HUES6 (cell line): ENCODE measurements around the gene ST3GAL6.

ENCODE experiments used
- H3K27ac ChIP-seq: 2 replicates; pipeline ENCODE4 v1.7.0; 2013; ENCODE audit warnings: low read depth, mild to moderate bottlenecking, low read length, inconsistent platforms
- H3K27me3 ChIP-seq: 2 replicates; pipeline ENCODE4 v1.6.1; 2013; ENCODE audit warnings: low read length; ENCODE audit not compliant: control insufficient read depth, insufficient read depth
- H3K36me3 ChIP-seq: 2 replicates; pipeline ENCODE4 v1.6.1; 2013; ENCODE audit warnings: low read length; ENCODE audit not compliant: control insufficient read depth, insufficient read depth
- H3K4me1 ChIP-seq: 2 replicates; pipeline ENCODE4 v1.6.1; 2013; ENCODE audit warnings: low read length; ENCODE audit not compliant: control insufficient read depth, insufficient read depth
- H3K4me3 ChIP-seq: 2 replicates; pipeline ENCODE4 v1.5.1; 2013; ENCODE audit warnings: low read depth, low read length
- H3K9ac ChIP-seq: one replicate; pipeline ENCODE4 v1.6.1; 2013; ENCODE audit warnings: mild to moderate bottlenecking, low read length
- H3K9me3 ChIP-seq: 2 replicates; pipeline ENCODE4 v1.6.1; 2013; ENCODE audit warnings: low read depth, low read length; ENCODE audit not compliant: control insufficient read depth, insufficient read depth

Gene ST3GAL6

DNA sequence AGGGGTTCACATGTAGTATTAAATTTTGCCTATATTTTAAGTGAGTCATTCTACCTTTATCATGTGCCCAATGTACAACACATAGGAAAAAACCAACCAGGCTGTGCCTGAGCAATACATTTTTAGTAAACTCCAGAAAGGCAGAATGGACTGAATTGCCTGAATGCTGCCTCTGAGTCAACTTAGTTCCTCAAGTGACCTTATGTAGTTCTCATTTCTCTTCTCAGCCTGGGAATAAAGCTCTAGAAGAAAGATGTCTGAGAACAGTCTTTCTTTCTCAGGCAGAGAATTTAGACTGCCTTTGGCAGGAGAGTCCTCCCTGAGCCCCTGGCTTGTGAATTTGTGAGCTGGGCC lies 13.0 kb downstream of the ST3GAL6 start:
- no peaks in the 10 kb centered on the region for H3K27me3 ChIP-seq
- no peak overlapping the region for H3K27ac ChIP-seq
- H3K9me3 ChIP-seq: no peaks in the 10 kb centered on the region
- H3K4me1 ChIP-seq: no peaks in the 10 kb centered on the region
- H3K4me3 ChIP-seq: no peak overlapping the region
- H3K36me3 ChIP-seq: peaks cover 5% of the 10 kb centered on the region; the same call in 1 of the 2 replicates
- H3K9ac ChIP-seq: no peak overlapping the region

- Histone ChIP-seq H3K36me3 (peaks cover 5% of the 10 kb centered on the region; the same call in 1 of the 2 replicates), H3K4me1 (no peaks in the 10 kb centered on the region), H3K9ac (no peak overlapping the region), H3K9me3 (no peaks in the 10 kb centered on the region), H3K27ac (no peak overlapping the region), H3K27me3 (no peaks in the 10 kb centered on the region), H3K4me3 (no peak overlapping the region)
Observed at GRCh38 chr3:98777286-98777685, 14.1 kb downstream of the ST3GAL6 start.

- peaks cover 5% of the 10 kb centered on the region; the same call in 1 of the 2 replicates for H3K36me3 ChIP-seq
- H3K27ac ChIP-seq: no peak overlapping the region
- H3K9me3 ChIP-seq: no peaks in the 10 kb centered on the region
- no peaks in the 10 kb centered on the region for H3K27me3 ChIP-seq
- no peaks in the 10 kb centered on the region for H3K4me1 ChIP-seq
- H3K4me3 ChIP-seq: no peak overlapping the region
- no peak overlapping the region for H3K9ac ChIP-seq
Observed at GRCh38 chr3:98777801-98778220, 14.7 kb downstream of the ST3GAL6 start.

DNA sequence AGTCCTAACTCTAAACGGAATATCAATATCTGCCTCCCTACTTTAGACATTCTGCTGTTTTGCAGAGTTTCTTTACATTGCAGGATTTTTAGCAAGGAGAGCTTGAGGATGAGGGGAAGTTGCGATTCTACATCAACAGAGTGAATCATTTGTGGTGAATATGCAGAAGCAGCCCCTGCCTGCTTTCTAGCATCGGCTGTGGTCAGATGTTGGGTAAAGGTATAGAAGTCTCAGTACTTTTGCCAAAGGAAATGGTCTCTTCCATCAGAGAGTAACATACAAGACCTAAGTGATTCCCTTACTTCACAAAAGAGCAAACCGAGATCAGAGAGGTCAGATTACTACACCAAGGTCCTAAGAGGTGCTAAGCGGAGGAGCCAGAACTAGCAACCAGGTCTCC lies 15.2 kb downstream of the ST3GAL6 start:
- Histone ChIP-seq H3K36me3 (peaks cover 9% of the 10 kb centered on the region; the same call in 1 of the 2 replicates), H3K9me3 (no peaks in the 10 kb centered on the region), H3K9ac (no peak overlapping the region), H3K4me3 (no peak overlapping the region), H3K27me3 (no peaks in the 10 kb centered on the region), H3K27ac (no peak overlapping the region), H3K4me1 (no peaks in the 10 kb centered on the region)

GRCh38 chr3:98778852-98779413 lies 15.8 kb downstream of the ST3GAL6 start:
- Histone ChIP-seq H3K4me3 (no peak overlapping the region), H3K9ac (no peak overlapping the region), H3K27me3 (no peaks in the 10 kb centered on the region), H3K36me3 (peaks cover 9% of the 10 kb centered on the region; the same call in 1 of the 2 replicates), H3K9me3 (no peaks in the 10 kb centered on the region), H3K4me1 (no peaks in the 10 kb centered on the region), H3K27ac (no peak overlapping the region)

GRCh38 chr3:98779541-98780335 lies 16.6 kb downstream of the ST3GAL6 start:
- Histone ChIP-seq H3K4me1 (no peaks in the 10 kb centered on the region), H3K27ac (no peak overlapping the region), H3K9me3 (no peaks in the 10 kb centered on the region), H3K36me3 (peaks cover 14% of the 10 kb centered on the region; the same call in 1 of the 2 replicates), H3K27me3 (no peaks in the 10 kb centered on the region), H3K9ac (no peak overlapping the region), H3K4me3 (no peak overlapping the region)

GRCh38 chr3:98780343-98780742 lies 17.2 kb downstream of the ST3GAL6 start:
- Histone ChIP-seq H3K4me1 (no peaks in the 10 kb centered on the region), H3K36me3 (peaks cover 14% of the 10 kb centered on the region; the same call in 1 of the 2 replicates), H3K27ac (no peak overlapping the region), H3K9ac (no peak overlapping the region), H3K4me3 (no peak overlapping the region), H3K27me3 (no peaks in the 10 kb centered on the region), H3K9me3 (no peaks in the 10 kb centered on the region)

DNA sequence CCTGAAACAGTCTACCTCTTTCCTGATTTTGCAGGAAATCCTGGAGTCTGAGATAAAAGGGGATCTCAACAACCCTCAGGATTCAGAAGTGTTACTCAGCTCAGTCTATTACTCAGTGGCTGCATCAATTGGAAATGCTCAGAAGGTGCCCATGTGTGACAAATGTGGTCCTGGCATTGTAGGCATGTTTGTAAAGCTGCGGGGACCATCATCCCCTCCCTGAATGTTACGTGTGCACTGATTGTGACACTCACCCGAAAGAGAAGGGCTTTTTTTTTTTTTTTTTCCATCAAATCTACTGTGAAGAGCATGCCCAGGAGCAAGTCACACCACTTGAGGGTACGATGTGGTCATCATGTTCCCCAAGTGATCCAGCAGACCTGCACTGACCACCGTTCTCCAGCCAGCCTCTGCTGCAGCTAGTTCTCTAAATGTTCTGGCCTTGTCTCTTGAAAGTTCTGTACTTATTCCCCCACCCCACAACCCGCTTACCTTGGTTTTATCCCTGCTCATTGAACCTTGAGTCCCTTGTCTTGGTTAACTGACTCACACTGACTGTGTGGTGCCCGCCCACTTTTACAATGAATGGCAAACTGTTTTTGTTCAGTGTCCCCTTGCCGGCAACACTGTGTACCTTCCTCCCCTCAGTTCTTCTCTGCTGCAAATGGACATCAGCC lies 19.8 kb downstream of the ST3GAL6 start:
- Histone ChIP-seq H3K27ac (no peak overlapping the region), H3K9me3 (no peaks in the 10 kb centered on the region), H3K36me3 (peaks cover 22% of the 10 kb centered on the region; the same call in 1 of the 2 replicates), H3K9ac (no peak overlapping the region), H3K4me3 (no peak overlapping the region), H3K4me1 (no peaks in the 10 kb centered on the region), H3K27me3 (no peaks in the 10 kb centered on the region)

DNA sequence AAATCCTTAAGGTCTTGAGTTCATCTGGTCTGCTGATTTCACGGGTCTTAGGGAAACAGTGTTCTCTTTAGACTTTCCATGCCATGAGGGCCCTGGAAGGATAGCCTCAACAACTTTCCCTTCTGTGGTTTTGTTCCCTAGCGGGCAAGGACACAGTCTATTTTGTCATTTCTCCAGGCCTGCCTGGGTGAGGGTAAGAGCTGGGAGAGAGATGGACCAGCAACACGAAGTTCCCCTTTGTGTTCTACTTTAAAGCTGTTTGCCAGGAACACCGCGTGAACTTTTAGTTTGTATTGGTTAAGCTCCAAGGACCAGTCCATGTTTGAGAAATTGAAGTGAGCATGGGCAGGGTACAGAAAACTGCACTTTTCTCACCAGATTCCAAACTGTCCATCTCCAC lies 20.9 kb downstream of the ST3GAL6 start:
- Histone ChIP-seq H3K27ac (no peak overlapping the region), H3K36me3 (peaks cover 22% of the 10 kb centered on the region; the same call in 1 of the 2 replicates), H3K4me3 (no peak overlapping the region), H3K4me1 (no peaks in the 10 kb centered on the region), H3K9ac (no peak overlapping the region), H3K27me3 (no peaks in the 10 kb centered on the region), H3K9me3 (no peaks in the 10 kb centered on the region)

DNA sequence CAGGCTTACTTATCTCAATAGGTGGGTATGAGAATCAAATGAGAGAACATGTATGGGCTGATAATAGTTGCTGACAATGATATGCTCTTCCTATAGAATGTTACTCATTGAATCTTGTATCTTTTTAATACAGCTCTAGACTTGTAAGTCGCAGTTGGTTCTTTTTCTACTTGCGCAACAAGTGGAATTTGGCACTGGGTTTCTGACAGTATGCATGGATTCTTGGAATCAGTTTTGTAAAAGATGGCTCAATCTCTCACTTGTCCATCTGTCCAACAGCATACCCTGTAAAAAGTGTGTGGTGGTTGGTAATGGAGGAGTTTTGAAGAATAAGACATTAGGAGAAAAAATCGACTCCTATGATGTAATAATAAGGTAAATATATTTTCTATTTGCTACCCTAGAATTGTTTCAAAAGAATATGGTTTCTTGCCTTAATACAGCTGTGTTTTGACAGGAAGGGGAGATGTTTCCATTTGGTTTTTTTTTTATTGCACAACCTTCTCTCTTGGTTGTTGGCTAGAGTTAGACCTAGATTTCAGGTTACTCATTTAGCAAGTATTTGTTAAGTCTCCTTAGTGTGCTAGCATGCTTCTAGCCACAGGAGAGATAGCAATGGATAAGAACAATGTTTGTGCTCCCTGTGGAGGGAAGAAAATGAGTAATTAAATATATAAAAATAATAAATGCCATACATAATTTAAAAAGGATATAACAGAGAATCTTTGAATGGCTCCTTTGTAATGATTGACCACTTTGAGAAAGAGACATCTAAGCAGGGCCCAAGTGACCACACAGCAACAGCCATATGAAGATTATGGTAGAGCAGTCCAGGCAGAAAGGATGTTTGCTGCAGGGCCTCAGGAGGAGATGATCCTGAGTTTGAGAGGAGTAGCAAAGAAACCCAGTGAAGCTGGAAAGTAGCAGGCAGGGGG lies 21.8 kb downstream of the ST3GAL6 start:
- Histone ChIP-seq H3K4me3 (no peak overlapping the region), H3K9me3 (no peaks in the 10 kb centered on the region), H3K27me3 (no peaks in the 10 kb centered on the region), H3K27ac (no peak overlapping the region), H3K9ac (no peak overlapping the region), H3K36me3 (peaks cover 22% of the 10 kb centered on the region; the same call in 1 of the 2 replicates), H3K4me1 (no peaks in the 10 kb centered on the region)
